GM23338 (cell line): ENCODE measurements around the gene ETV1. TPM values are rescaled to one million over a fixed set of nuclear protein-coding genes. Genes with fewer than 3 reads are reported as not detected.

Source experiments
- ATAC-seq: fragments of 200-7000 bp; cut with Tn5 transposase; 3 replicates; pipeline ENCODE4 v1.9.1; 2020
- DNase-seq: peaks from one replicate; pipeline ENCODE4 v3.0.0-alpha.2; 2015; ENCODE audit warnings: low spot score
- H2AFZ ChIP-seq: fragments of 200-600 bp; sonication (generic); 2 replicates; pipeline ENCODE4 v1.8.0; 2016; ENCODE audit warnings: antibody characterized with exemption, mild to moderate bottlenecking, moderate library complexity
- H3F3A ChIP-seq: fragments of 200-600 bp; sonication (generic); replicated peaks from 2 replicates; pipeline ENCODE4 v1.8.0; 2017; ENCODE audit warnings: antibody characterized with exemption, mixed run types, low read depth
- H3K27ac ChIP-seq: fragments of 200-600 bp; sonication (generic); 2 replicates; pipeline ENCODE4 v1.6.1; 2016; ENCODE audit warnings: low read depth
- H3K27me3 ChIP-seq: fragments of 200-600 bp; sonication (generic); 2 replicates; pipeline ENCODE4 v1.8.0; 2016; ENCODE audit warnings: mild to moderate bottlenecking, mixed run types, moderate library complexity; ENCODE audit not compliant: insufficient read depth
- H3K36me3 ChIP-seq: fragments of 200-600 bp; sonication (generic); 2 replicates; pipeline ENCODE4 v1.8.0; 2016; ENCODE audit warnings: mild to moderate bottlenecking; ENCODE audit not compliant: insufficient read depth
- H3K4me1 ChIP-seq: fragments of 200-600 bp; sonication (generic); 2 replicates; pipeline ENCODE4 v1.8.0; 2016; ENCODE audit warnings: mild to moderate bottlenecking, moderate library complexity; ENCODE audit not compliant: insufficient read depth
- H3K4me2 ChIP-seq: fragments of 200-600 bp; sonication (generic); 2 replicates; pipeline ENCODE4 v1.7.1; 2017; ENCODE audit warnings: mixed run types
- H3K4me3 ChIP-seq: fragments of 200-600 bp; sonication (generic); 2 replicates; pipeline ENCODE4 v1.6.1; 2016; ENCODE audit warnings: mixed run types
- H3K79me2 ChIP-seq: fragments of 200-600 bp; sonication (generic); replicated peaks from 2 replicates; pipeline ENCODE4 v1.8.0; 2017; ENCODE audit warnings: mild to moderate bottlenecking; ENCODE audit not compliant: insufficient read depth
- H3K9me2 ChIP-seq: fragments of 200-600 bp; sonication (generic); 2 replicates; pipeline ENCODE4 v1.8.0; 2017; ENCODE audit not compliant: insufficient read depth
- H4K20me1 ChIP-seq: fragments of 200-600 bp; sonication (generic); replicated peaks from 2 replicates; pipeline ENCODE4 v1.8.0; 2017; ENCODE audit warnings: mild to moderate bottlenecking; ENCODE audit not compliant: insufficient read depth
- H3K27ac Mint-ChIP-seq: 2 replicates; pipeline ENCODE4 v1.8.0; 2020; ENCODE audit warnings: inconsistent platforms, mild to moderate bottlenecking, moderate library complexity, mixed read lengths
- H3K27me3 Mint-ChIP-seq: 3 replicates; pipeline ENCODE4 v1.8.0; 2022; ENCODE audit warnings: low read depth, mild to moderate bottlenecking, moderate library complexity, mixed read lengths, inconsistent platforms; ENCODE audit not compliant: insufficient read depth, poor library complexity
- H3K36me3 Mint-ChIP-seq: 3 replicates; pipeline ENCODE4 v1.8.0; 2021; ENCODE audit warnings: low read depth, mild to moderate bottlenecking, inconsistent platforms, moderate library complexity, mixed read lengths
- H3K4me1 Mint-ChIP-seq: 3 replicates; pipeline ENCODE4 v1.8.0; 2020; ENCODE audit warnings: mild to moderate bottlenecking, inconsistent platforms, mixed read lengths
- H3K4me3 Mint-ChIP-seq: 3 replicates; pipeline ENCODE4 v1.8.0; 2021; ENCODE audit warnings: moderate library complexity, mild to moderate bottlenecking, inconsistent platforms, mixed read lengths
- H3K9me3 Mint-ChIP-seq: 3 replicates; pipeline ENCODE4 v1.8.0; 2020; ENCODE audit warnings: moderate library complexity, mild to moderate bottlenecking, inconsistent platforms, mixed read lengths
- CREB1 ChIP-seq: fragments of 250-450 bp; sonication (Bioruptor Pico); IDR thresholded peaks from 2 replicates; pipeline ENCODE4 v1.5.0; 2020; ENCODE audit warnings: low read depth, mild to moderate bottlenecking, moderate library complexity
- ETS1 ChIP-seq: IDR thresholded peaks from 2 replicates; pipeline ENCODE4 v1.6.1; 2016; ENCODE audit warnings: antibody characterized with exemption
- EZH2 ChIP-seq: fragments of 200-600 bp; sonication (generic); IDR thresholded peaks from one replicate; pipeline ENCODE4 v1.8.0; 2017; ENCODE audit warnings: antibody characterized with exemption, mild to moderate bottlenecking, low read depth; ENCODE audit not compliant: unreplicated experiment
- EZH2phosphoT487 ChIP-seq: fragments of 200-600 bp; sonication (generic); IDR thresholded peaks from one replicate; pipeline ENCODE4 v1.8.1; 2018; ENCODE audit warnings: antibody characterized with exemption; ENCODE audit not compliant: unreplicated experiment
- JUNB ChIP-seq: IDR thresholded peaks from one replicate; pipeline ENCODE4 v1.6.1; 2016; ENCODE audit warnings: antibody characterized with exemption; ENCODE audit not compliant: unreplicated experiment
- NANOG ChIP-seq: IDR thresholded peaks from 2 replicates; pipeline ENCODE4 v1.6.1; 2016; ENCODE audit warnings: antibody characterized with exemption, borderline replicate concordance
- POLR2AphosphoS5 ChIP-seq: IDR thresholded peaks from 2 replicates; pipeline ENCODE4 v1.6.1; 2016; ENCODE audit warnings: antibody characterized with exemption, low read depth
- STAT1 ChIP-seq: IDR thresholded peaks from one replicate; pipeline ENCODE4 v1.6.1; 2016; ENCODE audit warnings: antibody characterized with exemption; ENCODE audit not compliant: unreplicated experiment
- ZNF114 ChIP-seq: fragments of 250-450 bp; sonication (Bioruptor Pico); IDR thresholded peaks from 2 replicates; pipeline ENCODE4 v1.5.0; 2020; ENCODE audit warnings: mild to moderate bottlenecking, moderate library complexity
- ZNF331 ChIP-seq: fragments of 250-450 bp; sonication (Bioruptor Pico); IDR thresholded peaks from 2 replicates; pipeline ENCODE4 v1.5.0; 2020; ENCODE audit warnings: low read depth, mild to moderate bottlenecking, moderate library complexity
- polyA plus RNA-seq: library from polyadenylated mRNA; unstranded; fragments of >200 nt; fragmentation: Nextera tagmentation; extraction: Ambion mirVana; gene quantifications from 2 replicates; pipeline ENCODE4 v1.2.1, GENCODE V29; 2016
- total RNA-seq: library from RNA; depleted of rRNA; stranded (reverse); fragments of >200 nt; shearing (Covaris generic); gene quantifications from 2 replicates; pipeline ENCODE4 v1.2.3, GENCODE V29; 2014
- TF ChIP-seq, protein P1 (sequence below), 2 experiments: fragments of 200-600 bp in 1 of 2; sonication (generic) in 1 of 2; conservative IDR thresholded peaks; 2 replicates each; pipeline versions ENCODE4 v1.5.1 to v1.6.1; 2016 to 2017; ENCODE audit warnings: antibody characterized with exemption in 2 of 2, low read depth in 2 of 2, mild to moderate bottlenecking in 2 of 2, moderate library complexity in 1 of 2
- TF ChIP-seq, protein P2 (sequence below): fragments of 250-450 bp; sonication (Bioruptor Pico); IDR thresholded peaks from 2 replicates; pipeline ENCODE4 v1.5.0; 2020; ENCODE audit warnings: mild to moderate bottlenecking, moderate library complexity

The ETV1 gene
- total and polyA plus RNA-seq, 2 experiments from 2014 or later: 49.4 to 61.9 TPM

GRCh38 chr7:13845601-13846000 is 143.9 kb downstream of the ETV1 start (continued):
- TF ChIP-seq JUNB (no peak), EZH2 (no peak), ETS1 (no peak), ZNF114 (CRISPR knock-in tag) (no peak), NANOG (no peak), STAT1 (no peak)
- TF ChIP-seq, protein P1, sequence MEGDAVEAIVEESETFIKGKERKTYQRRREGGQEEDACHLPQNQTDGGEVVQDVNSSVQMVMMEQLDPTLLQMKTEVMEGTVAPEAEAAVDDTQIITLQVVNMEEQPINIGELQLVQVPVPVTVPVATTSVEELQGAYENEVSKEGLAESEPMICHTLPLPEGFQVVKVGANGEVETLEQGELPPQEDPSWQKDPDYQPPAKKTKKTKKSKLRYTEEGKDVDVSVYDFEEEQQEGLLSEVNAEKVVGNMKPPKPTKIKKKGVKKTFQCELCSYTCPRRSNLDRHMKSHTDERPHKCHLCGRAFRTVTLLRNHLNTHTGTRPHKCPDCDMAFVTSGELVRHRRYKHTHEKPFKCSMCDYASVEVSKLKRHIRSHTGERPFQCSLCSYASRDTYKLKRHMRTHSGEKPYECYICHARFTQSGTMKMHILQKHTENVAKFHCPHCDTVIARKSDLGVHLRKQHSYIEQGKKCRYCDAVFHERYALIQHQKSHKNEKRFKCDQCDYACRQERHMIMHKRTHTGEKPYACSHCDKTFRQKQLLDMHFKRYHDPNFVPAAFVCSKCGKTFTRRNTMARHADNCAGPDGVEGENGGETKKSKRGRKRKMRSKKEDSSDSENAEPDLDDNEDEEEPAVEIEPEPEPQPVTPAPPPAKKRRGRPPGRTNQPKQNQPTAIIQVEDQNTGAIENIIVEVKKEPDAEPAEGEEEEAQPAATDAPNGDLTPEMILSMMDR (conservative IDR thresholded peaks at IDR 0.05; ENCODE audit: low read depth in 2 of 2): no peak

DNA sequence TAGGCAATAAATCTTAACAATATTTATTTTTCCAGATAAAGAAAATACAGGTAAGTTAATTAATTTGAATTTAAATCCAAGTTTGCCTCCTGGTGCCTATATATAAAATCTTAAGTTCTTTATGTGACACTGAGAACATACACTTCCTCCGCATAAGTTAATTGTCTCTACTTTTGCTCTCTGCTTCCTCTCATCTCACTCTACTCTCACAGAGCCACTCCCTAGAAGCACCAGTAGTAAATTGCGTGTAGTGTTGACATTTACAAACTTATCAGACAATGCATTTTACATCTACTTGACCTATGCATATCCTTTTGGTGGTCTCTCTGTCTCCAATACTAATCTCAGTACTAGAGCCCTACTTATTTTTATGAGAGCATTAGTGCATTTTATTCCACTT is 144.5 kb downstream of the ETV1 start:
- Histone ChIP-seq H3K4me3 (no peak overlapping the region), H3K4me2 (no peak overlapping the region), H2AFZ (no peak overlapping the region), H3K36me3 (no peaks in the 10 kb centered on the region), H3K9me2 (no peaks in the 10 kb centered on the region), H3K79me2 (no peaks in the 10 kb centered on the region), H4K20me1 (no peaks in the 10 kb centered on the region), H3K4me1 (peaks cover 3% of the 10 kb centered on the region; the same call in 1 of the 2 replicates), H3F3A (no peaks in the 10 kb centered on the region), H3K27ac (no peak overlapping the region), H3K27me3 (no peaks in the 10 kb centered on the region)
- Mint-ChIP-seq H3K4me1 (peaks cover 18% of the 10 kb centered on the region), H3K4me3 (no peak overlapping the region), H3K27ac (no peak overlapping the region), H3K9me3 (no peaks in the 10 kb centered on the region; the same call in 2 of the 3 replicates), H3K27me3 (peaks cover 2% of the 10 kb centered on the region), H3K36me3 (no peaks in the 10 kb centered on the region)
- DNase-seq: no peak
- no peak for ATAC-seq
- TF ChIP-seq, protein P1 (conservative IDR thresholded peaks at IDR 0.05; ENCODE audit: low read depth in 2 of 2): no peak
- TF ChIP-seq CREB1 (CRISPR knock-in tag) (no peak), ZNF114 (CRISPR knock-in tag) (no peak), EZH2 (no peak), POLR2AphosphoS5 (no peak), ZNF331 (CRISPR knock-in tag) (no peak), STAT1 (no peak), JUNB (no peak), EZH2phosphoT487 (no peak), ETS1 (no peak)
- TF ChIP-seq, protein P2, sequence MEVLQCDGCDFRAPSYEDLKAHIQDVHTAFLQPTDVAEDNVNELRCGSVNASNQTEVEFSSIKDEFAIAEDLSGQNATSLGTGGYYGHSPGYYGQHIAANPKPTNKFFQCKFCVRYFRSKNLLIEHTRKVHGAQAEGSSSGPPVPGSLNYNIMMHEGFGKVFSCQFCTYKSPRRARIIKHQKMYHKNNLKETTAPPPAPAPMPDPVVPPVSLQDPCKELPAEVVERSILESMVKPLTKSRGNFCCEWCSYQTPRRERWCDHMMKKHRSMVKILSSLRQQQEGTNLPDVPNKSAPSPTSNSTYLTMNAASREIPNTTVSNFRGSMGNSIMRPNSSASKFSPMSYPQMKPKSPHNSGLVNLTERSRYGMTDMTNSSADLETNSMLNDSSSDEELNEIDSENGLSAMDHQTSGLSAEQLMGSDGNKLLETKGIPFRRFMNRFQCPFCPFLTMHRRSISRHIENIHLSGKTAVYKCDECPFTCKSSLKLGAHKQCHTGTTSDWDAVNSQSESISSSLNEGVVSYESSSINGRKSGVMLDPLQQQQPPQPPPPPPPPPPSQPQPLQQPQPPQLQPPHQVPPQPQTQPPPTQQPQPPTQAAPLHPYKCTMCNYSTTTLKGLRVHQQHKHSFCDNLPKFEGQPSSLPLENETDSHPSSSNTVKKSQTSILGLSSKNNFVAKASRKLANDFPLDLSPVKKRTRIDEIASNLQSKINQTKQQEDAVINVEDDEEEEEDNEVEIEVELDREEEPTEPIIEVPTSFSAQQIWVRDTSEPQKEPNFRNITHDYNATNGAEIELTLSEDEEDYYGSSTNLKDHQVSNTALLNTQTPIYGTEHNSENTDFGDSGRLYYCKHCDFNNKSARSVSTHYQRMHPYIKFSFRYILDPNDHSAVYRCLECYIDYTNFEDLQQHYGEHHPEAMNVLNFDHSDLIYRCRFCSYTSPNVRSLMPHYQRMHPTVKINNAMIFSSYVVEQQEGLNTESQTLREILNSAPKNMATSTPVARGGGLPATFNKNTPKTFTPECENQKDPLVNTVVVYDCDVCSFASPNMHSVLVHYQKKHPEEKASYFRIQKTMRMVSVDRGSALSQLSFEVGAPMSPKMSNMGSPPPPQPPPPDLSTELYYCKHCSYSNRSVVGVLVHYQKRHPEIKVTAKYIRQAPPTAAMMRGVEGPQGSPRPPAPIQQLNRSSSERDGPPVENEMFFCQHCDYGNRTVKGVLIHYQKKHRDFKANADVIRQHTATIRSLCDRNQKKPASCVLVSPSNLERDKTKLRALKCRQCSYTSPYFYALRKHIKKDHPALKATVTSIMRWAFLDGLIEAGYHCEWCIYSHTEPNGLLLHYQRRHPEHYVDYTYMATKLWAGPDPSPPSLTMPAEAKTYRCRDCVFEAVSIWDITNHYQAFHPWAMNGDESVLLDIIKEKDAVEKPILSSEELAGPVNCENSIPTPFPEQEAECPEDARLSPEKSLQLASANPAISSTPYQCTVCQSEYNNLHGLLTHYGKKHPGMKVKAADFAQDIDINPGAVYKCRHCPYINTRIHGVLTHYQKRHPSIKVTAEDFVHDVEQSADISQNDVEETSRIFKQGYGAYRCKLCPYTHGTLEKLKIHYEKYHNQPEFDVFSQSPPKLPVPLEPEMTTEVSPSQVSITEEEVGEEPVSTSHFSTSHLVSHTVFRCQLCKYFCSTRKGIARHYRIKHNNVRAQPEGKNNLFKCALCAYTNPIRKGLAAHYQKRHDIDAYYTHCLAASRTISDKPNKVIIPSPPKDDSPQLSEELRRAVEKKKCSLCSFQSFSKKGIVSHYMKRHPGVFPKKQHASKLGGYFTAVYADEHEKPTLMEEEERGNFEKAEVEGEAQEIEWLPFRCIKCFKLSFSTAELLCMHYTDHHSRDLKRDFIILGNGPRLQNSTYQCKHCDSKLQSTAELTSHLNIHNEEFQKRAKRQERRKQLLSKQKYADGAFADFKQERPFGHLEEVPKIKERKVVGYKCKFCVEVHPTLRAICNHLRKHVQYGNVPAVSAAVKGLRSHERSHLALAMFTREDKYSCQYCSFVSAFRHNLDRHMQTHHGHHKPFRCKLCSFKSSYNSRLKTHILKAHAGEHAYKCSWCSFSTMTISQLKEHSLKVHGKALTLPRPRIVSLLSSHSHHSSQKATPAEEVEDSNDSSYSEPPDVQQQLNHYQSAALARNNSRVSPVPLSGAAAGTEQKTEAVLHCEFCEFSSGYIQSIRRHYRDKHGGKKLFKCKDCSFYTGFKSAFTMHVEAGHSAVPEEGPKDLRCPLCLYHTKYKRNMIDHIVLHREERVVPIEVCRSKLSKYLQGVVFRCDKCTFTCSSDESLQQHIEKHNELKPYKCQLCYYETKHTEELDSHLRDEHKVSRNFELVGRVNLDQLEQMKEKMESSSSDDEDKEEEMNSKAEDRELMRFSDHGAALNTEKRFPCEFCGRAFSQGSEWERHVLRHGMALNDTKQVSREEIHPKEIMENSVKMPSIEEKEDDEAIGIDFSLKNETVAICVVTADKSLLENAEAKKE (CRISPR knock-in tag): no peak
